H1 (cell line): ENCODE data around the gene DNLZ. TPM values are rescaled to one million over a fixed set of nuclear protein-coding genes. Genes with fewer than 3 reads are reported as not detected.

Experiments
- CTCF ChIA-PET: fragments of 300-600 bp; sonication (Branson Sonifier 250); formaldehyde crosslinking; loops from one replicate; lab custom pipeline; 2021; ENCODE audit not compliant: partially characterized antibody; lab: Charles Lee
- POLR2A ChIA-PET: fragments of 300-600 bp; sonication (Branson Sonifier 250); formaldehyde crosslinking; loops from one replicate; lab custom pipeline; 2021; ENCODE audit warnings: inconsistent platforms; ENCODE audit not compliant: partially characterized antibody; lab: Charles Lee
- DNase-seq, 2 experiments: peaks; one replicate each; pipeline versions ENCODE4 v3.0.0 to v3.0.0-alpha.2; 2010 to 2022; ENCODE audit warnings: low spot score in 2 of 2, low read depth in 1 of 2, mixed read lengths in 1 of 2
- FAIRE-seq: peaks from 2 replicates; lab custom pipeline; 2011; peaks lifted over from hg19 to GRCh38; lab: Jason Lieb, UNC
- H2AFZ ChIP-seq: 2 replicates; pipeline ENCODE4 v1.8.1; 2012; ENCODE audit warnings: low read length, inconsistent platforms
- H2AK5ac ChIP-seq: 2 replicates; pipeline ENCODE4 v1.6.1; 2013; ENCODE audit warnings: low read depth, low read length
- H2BK120ac ChIP-seq: replicated peaks from 2 replicates; pipeline ENCODE3; 2013; ENCODE audit warnings: low read depth, low read length, inconsistent platforms
- H2BK12ac ChIP-seq: 2 replicates; pipeline ENCODE4 v1.6.1; 2013; ENCODE audit warnings: low read depth, low read length
- H2BK15ac ChIP-seq: 2 replicates; pipeline ENCODE4 v1.6.1; 2013; ENCODE audit warnings: low read length
- H2BK20ac ChIP-seq: 2 replicates; pipeline ENCODE4 v1.6.1; 2013; ENCODE audit warnings: low read length
- H2BK5ac ChIP-seq: 2 replicates; pipeline ENCODE4 v1.6.1; 2013; ENCODE audit warnings: low read depth, low read length
- H3K14ac ChIP-seq: 2 replicates; pipeline ENCODE4 v1.6.1; 2013; ENCODE audit warnings: inconsistent platforms; ENCODE audit not compliant: insufficient read length
- H3K18ac ChIP-seq: 2 replicates; pipeline ENCODE4 v1.6.1; 2013; ENCODE audit warnings: low read length; ENCODE audit errors: extremely low read depth
- H3K23ac ChIP-seq: 2 replicates; pipeline ENCODE4 v1.6.1; 2013; ENCODE audit warnings: inconsistent platforms; ENCODE audit not compliant: insufficient read length
- H3K23me2 ChIP-seq: 2 replicates; pipeline ENCODE4 v1.6.1; 2013; ENCODE audit warnings: low read depth, low read length
- H3K27ac ChIP-seq: 2 replicates; pipeline ENCODE4 v1.6.1; 2011; ENCODE audit warnings: low read depth, low read length, inconsistent platforms
- H3K27me3 ChIP-seq, 4 experiments: replicated peaks in 1 of 4; 1 replicate in 1 of 4; 2 replicates in 3 of 4; pipeline versions ENCODE4 v1.6.1 to v1.8.1; 2011 to 2013; ENCODE audit warnings: low read length in 3 of 4, mild to moderate bottlenecking in 3 of 4, inconsistent platforms in 2 of 4, mixed read lengths in 2 of 4, moderate library complexity in 1 of 4; ENCODE audit not compliant: control insufficient read depth in 3 of 4, insufficient read depth in 3 of 4; ENCODE audit errors: extremely low read depth in 1 of 4
- H3K36me3 ChIP-seq, 4 experiments: 2 replicates each; pipeline versions ENCODE4 v1.6.1 to v1.8.1; 2011 to 2013; ENCODE audit warnings: mild to moderate bottlenecking in 4 of 4, low read length in 3 of 4, moderate library complexity in 2 of 4, control low read depth in 1 of 4, inconsistent platforms in 1 of 4; ENCODE audit not compliant: insufficient read depth in 4 of 4, control insufficient read depth in 2 of 4
- H3K4ac ChIP-seq: replicated peaks from 2 replicates; pipeline ENCODE3; 2013; ENCODE audit warnings: low read length, low read depth, mixed read lengths, inconsistent platforms; ENCODE audit not compliant: insufficient read length
- H3K4me1 ChIP-seq, 4 experiments: replicated peaks in 1 of 4; 1 replicate in 1 of 4; 2 replicates in 3 of 4; pipeline versions ENCODE4 v1.6.1 to v1.8.1; 2011 to 2013; ENCODE audit warnings: low read length in 3 of 4, inconsistent platforms in 2 of 4, mixed read lengths in 1 of 4; ENCODE audit not compliant: insufficient read depth in 4 of 4, control insufficient read depth in 3 of 4
- H3K4me2 ChIP-seq, 2 experiments: 2 replicates each; pipeline versions ENCODE4 v1.6.1 to v1.8.1; 2011 to 2013; ENCODE audit warnings: low read depth in 2 of 2, low read length in 2 of 2, control low read depth in 1 of 2, inconsistent platforms in 1 of 2, mild to moderate bottlenecking in 1 of 2; ENCODE audit not compliant: insufficient read depth in 1 of 2
- H3K4me3 ChIP-seq, 4 experiments: fragments of 200-600, 300-600 bp in 1 of 4; sonication (generic), shearing (Covaris generic), sonication (Bioruptor Twin) in 1 of 4; 2 replicates each; pipeline versions ENCODE4 v1.5.1 to v1.8.1; 2011 to 2016; ENCODE audit warnings: low read length in 4 of 4, low read depth in 3 of 4, control low read depth in 2 of 4, inconsistent platforms in 2 of 4, mild to moderate bottlenecking in 2 of 4, mixed read lengths in 1 of 4, moderate library complexity in 1 of 4; ENCODE audit not compliant: insufficient read depth in 2 of 4; ENCODE audit errors: extremely low read depth in 1 of 4
- H3K56ac ChIP-seq: replicated peaks from 2 replicates; pipeline ENCODE3; 2013; ENCODE audit warnings: low read depth, mild to moderate bottlenecking, mixed read lengths, low read length, inconsistent platforms; ENCODE audit not compliant: insufficient read length
- H3K79me1 ChIP-seq: 2 replicates; pipeline ENCODE4 v1.6.1; 2013; ENCODE audit warnings: low read depth, low read length, control low read depth
- H3K79me2 ChIP-seq, 2 experiments: 2 replicates each; pipeline versions ENCODE4 v1.6.1 to v1.8.1; 2012 to 2013; ENCODE audit warnings: low read length in 2 of 2, mild to moderate bottlenecking in 2 of 2, inconsistent platforms in 1 of 2; ENCODE audit not compliant: insufficient read depth in 2 of 2, control insufficient read depth in 1 of 2
- H3K9ac ChIP-seq, 4 experiments: replicated peaks in 1 of 4; 1 replicate in 1 of 4; 2 replicates in 3 of 4; pipeline versions ENCODE4 v1.6.1 to v1.8.1; 2011 to 2013; ENCODE audit warnings: low read depth in 3 of 4, low read length in 3 of 4, control low read depth in 2 of 4, mild to moderate bottlenecking in 2 of 4, moderate library complexity in 2 of 4, inconsistent platforms in 1 of 4; ENCODE audit errors: extremely low read depth in 1 of 4
- H3K9me3 ChIP-seq, 2 experiments: 2 replicates each; pipeline versions ENCODE4 v1.6.1 to v1.8.1; 2012 to 2013; ENCODE audit warnings: mild to moderate bottlenecking in 2 of 2, moderate library complexity in 2 of 2, control low read depth in 1 of 2, inconsistent platforms in 1 of 2, low read depth in 1 of 2, low read length in 1 of 2, mixed read lengths in 1 of 2; ENCODE audit not compliant: insufficient read depth in 2 of 2
- H4K20me1 ChIP-seq, 2 experiments: replicated peaks in 1 of 2; 2 replicates each; pipeline versions ENCODE3 to v1.8.1; 2011 to 2013; ENCODE audit warnings: inconsistent platforms in 2 of 2, low read length in 2 of 2, mild to moderate bottlenecking in 1 of 2; ENCODE audit not compliant: insufficient read depth in 2 of 2, control insufficient read depth in 1 of 2
- H4K5ac ChIP-seq: 2 replicates; pipeline ENCODE4 v1.6.1; 2013; ENCODE audit warnings: low read length, low read depth, mixed read lengths, inconsistent platforms; ENCODE audit not compliant: insufficient read length
- H4K8ac ChIP-seq: 2 replicates; pipeline ENCODE4 v1.8.0; 2013; ENCODE audit warnings: mild to moderate bottlenecking, moderate library complexity, low read length, inconsistent platforms; ENCODE audit not compliant: insufficient read depth; ENCODE audit errors: extremely low read depth
- H4K91ac ChIP-seq: replicated peaks from 2 replicates; pipeline ENCODE3; 2013; ENCODE audit warnings: low read length, mixed read lengths, inconsistent platforms; ENCODE audit not compliant: insufficient read length
- ASH2L ChIP-seq: fragments of 200-600, 300-600 bp; sonication (generic); IDR thresholded peaks from one replicate; pipeline ENCODE4 v1.7.1; 2017; ENCODE audit warnings: low read length
- CTBP2 ChIP-seq: IDR thresholded peaks from 2 replicates; pipeline ENCODE4 v1.7.0; 2011; ENCODE audit warnings: borderline replicate concordance, mild to moderate bottlenecking, moderate library complexity, mixed read lengths, low read length; ENCODE audit not compliant: insufficient read depth, insufficient read length
- PHF8 ChIP-seq: fragments of 200-600 bp; sonication (generic); conservative IDR thresholded peaks from 2 replicates; pipeline ENCODE4 v1.7.1; 2012; ENCODE audit warnings: low read depth, mild to moderate bottlenecking, inconsistent platforms, low read length, moderate library complexity
- RBBP5 ChIP-seq: IDR thresholded peaks from 2 replicates; pipeline ENCODE4 v1.7.1; 2012; ENCODE audit warnings: low read depth, mild to moderate bottlenecking, inconsistent platforms, low read length, moderate library complexity, borderline replicate concordance
- RXRA ChIP-seq: IDR thresholded peaks from 2 replicates; pipeline ENCODE4 v1.6.1; 2011; ENCODE audit warnings: low read depth, mild to moderate bottlenecking, low read length, moderate library complexity; ENCODE audit not compliant: insufficient read depth
- SIX5 ChIP-seq: IDR thresholded peaks from 2 replicates; pipeline ENCODE4 v1.6.1; 2011; ENCODE audit warnings: mild to moderate bottlenecking, low read depth, low read length
- SP1 ChIP-seq: IDR thresholded peaks from 2 replicates; pipeline ENCODE4 v1.6.1; 2011; ENCODE audit warnings: low read depth, low read length
- SP2 ChIP-seq: IDR thresholded peaks from 2 replicates; pipeline ENCODE4 v1.6.1; 2012; ENCODE audit warnings: mild to moderate bottlenecking, low read length, inconsistent platforms
- SRF ChIP-seq: IDR thresholded peaks from 2 replicates; pipeline ENCODE4 v1.6.1; 2011; ENCODE audit warnings: mild to moderate bottlenecking, low read depth, low read length, moderate library complexity
- TAF7 ChIP-seq: optimal IDR thresholded peaks from 2 replicates; pipeline ENCODE3; 2011; ENCODE audit warnings: low read depth, mild to moderate bottlenecking, inconsistent platforms, low read length, moderate library complexity, borderline replicate concordance
- WGBS, 2 experiments: shearing (Covaris generic) in 1 of 2; methylation state at CpG; one replicate each; pipeline versions ENCODE4 v1.1.6 to v1.1.7; 2013 to 2015; ENCODE audit warnings: low lambda C conversion rate in 2 of 2, mixed read lengths in 2 of 2, inconsistent platforms in 1 of 2, low coverage in 1 of 2, missing lambda C conversion rate in 1 of 2; ENCODE audit not compliant: insufficient replicate concordance in 2 of 2, insufficient coverage in 1 of 2, insufficient read length in 1 of 2; ENCODE audit errors: extremely low coverage in 1 of 2, missing lambda C conversion rate in 1 of 2; 5-methylcytosine and 5-hydroxymethylcytosine counted together
- polyA plus RNA-seq, 7 experiments: library from polyadenylated mRNA; depleted of rRNA in 3 of 7; stranded (reverse) in 5 of 7; unstranded in 2 of 7; fragments of >200 nt in 5 of 7; fragments of 200-250 nt in 2 of 7; gene quantifications; 1 replicate in 5 of 7; 2 replicates in 1 of 7; 4 replicates in 1 of 7; pipeline versions ENCODE4 v1.2.1 to v1.2.3, GENCODE V29; 2011 to 2013; ENCODE audit warnings: missing spikeins in 2 of 7, mixed read lengths in 2 of 7
- total RNA-seq: library from RNA; stranded (reverse); fragmentation: NEBNext Ultra II Directional; extraction: Animal tissue kit (Norgen Biotek cat#: 25700); gene quantifications from 2 replicates; pipeline ENCODE4 v1.2.1, GENCODE V29; 2021
- TF ChIP-seq, protein P1 (sequence below): IDR thresholded peaks from 2 replicates; pipeline ENCODE4 v1.6.1; 2012; ENCODE audit warnings: inconsistent platforms
- TF ChIP-seq, protein P2 (sequence below): IDR thresholded peaks from 2 replicates; pipeline ENCODE4 v1.6.1; 2012; ENCODE audit warnings: low read length, inconsistent platforms

DNLZ gene
- total and polyA plus RNA-seq, 2 of the 8 experiments (the other 6 are each of a cell fraction or from before 2014, with no cell fraction given): 11.6 to 17.9 TPM

DNA sequence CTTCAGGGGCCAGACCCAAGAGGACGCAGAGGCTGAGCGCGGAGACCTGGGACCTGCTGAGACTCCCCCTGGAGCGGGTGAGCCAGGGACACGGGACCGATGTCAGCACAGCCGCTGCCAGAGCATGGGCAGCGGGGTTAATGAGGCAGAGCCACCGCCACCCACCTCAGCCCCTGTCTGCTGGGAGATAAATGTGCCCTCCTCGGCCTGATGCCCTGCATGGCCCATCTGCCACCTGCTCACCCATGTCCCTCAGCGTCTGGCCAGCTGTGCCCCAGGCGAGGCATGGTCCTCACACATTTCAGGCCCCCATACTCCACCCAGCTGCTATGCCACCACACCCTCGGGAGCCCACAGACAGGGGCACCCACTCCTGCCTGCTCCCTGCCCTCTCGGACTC lies 14.9 kb downstream of the DNLZ start:
- H3K79me1 ChIP-seq: no peaks in the 10 kb centered on the region
- H3K4me1 ChIP-seq: peaks cover 0 to 9% (median 2%) of the 10 kb centered on the region in 4 experiments; a peak in 4 of 7 replicates
- ChIA-PET CTCF (interaction anchor here (7.9 kb wide), 1 partner anchor 15 kb away, joined by 80 read pairs; the partner anchor contains the start of gene DNLZ), POLR2A (interaction anchor here (8.0 kb wide), 1 partner anchor 13 kb away, joined by 137 read pairs; the partner anchor contains the start of gene DNLZ)
- H3K79me2 ChIP-seq: no peaks in the 10 kb centered on the region
- DNase-seq: no peak
- H3K23me2 ChIP-seq: 0 out of 2 replicates have a peak, but pooled peaks cover 2% of the 10 kb centered on the region
- no peaks in the 10 kb centered on the region for H3K36me3 ChIP-seq
- no peak overlapping the region for H2AK5ac ChIP-seq
- H3K9me3 ChIP-seq: no peaks in the 10 kb centered on the region
- H3K4me2 ChIP-seq: no peak overlapping the region
- H3K27me3 ChIP-seq: no peaks in the 10 kb centered on the region; a peak in 2 of 7 replicates
- FAIRE-seq: no peak
- no peak overlapping the region for H2AFZ ChIP-seq
- H4K91ac ChIP-seq: no peak overlapping the region
- no peak overlapping the region for H3K14ac ChIP-seq
- no peak overlapping the region for H3K18ac ChIP-seq
- peak overlapping the region; percentile 38 for H3K4ac ChIP-seq
- no peak overlapping the region for H2BK12ac ChIP-seq
- H4K8ac ChIP-seq: no peak overlapping the region
- H3K4me3 ChIP-seq: no peak overlapping the region
- H4K5ac ChIP-seq: no peak overlapping the region
- no peak overlapping the region for H2BK15ac ChIP-seq
- H3K23ac ChIP-seq: no peak overlapping the region
- no peak overlapping the region for H2BK120ac ChIP-seq
- WGBS, 2 experiments: 91% methylated on average over 14 of the region's 14 CpGs; no CpG with 5 or more reads in 1 of the 2 experiments
- H3K9ac ChIP-seq: no peak overlapping the region
- H2BK5ac ChIP-seq: no peak overlapping the region
- no peak overlapping the region for H3K56ac ChIP-seq
- no peak overlapping the region for H3K27ac ChIP-seq
- no peaks in the 10 kb centered on the region for H4K20me1 ChIP-seq
- no peak overlapping the region for H2BK20ac ChIP-seq
- TF ChIP-seq ASH2L: no peak
- TF ChIP-seq SP1: no peak
- TF ChIP-seq SIX5: no peak
- no peak for TF ChIP-seq SRF
- no peak for TF ChIP-seq RXRA
- TF ChIP-seq, protein P1, sequence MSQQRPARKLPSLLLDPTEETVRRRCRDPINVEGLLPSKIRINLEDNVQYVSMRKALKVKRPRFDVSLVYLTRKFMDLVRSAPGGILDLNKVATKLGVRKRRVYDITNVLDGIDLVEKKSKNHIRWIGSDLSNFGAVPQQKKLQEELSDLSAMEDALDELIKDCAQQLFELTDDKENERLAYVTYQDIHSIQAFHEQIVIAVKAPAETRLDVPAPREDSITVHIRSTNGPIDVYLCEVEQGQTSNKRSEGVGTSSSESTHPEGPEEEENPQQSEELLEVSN: no peak
- TF ChIP-seq RBBP5: no peak
- TF ChIP-seq SP2: no peak
- no peak for TF ChIP-seq CTBP2
- TF ChIP-seq, protein P2, sequence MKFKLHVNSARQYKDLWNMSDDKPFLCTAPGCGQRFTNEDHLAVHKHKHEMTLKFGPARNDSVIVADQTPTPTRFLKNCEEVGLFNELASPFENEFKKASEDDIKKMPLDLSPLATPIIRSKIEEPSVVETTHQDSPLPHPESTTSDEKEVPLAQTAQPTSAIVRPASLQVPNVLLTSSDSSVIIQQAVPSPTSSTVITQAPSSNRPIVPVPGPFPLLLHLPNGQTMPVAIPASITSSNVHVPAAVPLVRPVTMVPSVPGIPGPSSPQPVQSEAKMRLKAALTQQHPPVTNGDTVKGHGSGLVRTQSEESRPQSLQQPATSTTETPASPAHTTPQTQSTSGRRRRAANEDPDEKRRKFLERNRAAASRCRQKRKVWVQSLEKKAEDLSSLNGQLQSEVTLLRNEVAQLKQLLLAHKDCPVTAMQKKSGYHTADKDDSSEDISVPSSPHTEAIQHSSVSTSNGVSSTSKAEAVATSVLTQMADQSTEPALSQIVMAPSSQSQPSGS: no peak
- TF ChIP-seq PHF8: no peak
- no peak for TF ChIP-seq TAF7
